HL-60 (cell line): ENCODE data around the gene GTPBP1.

Source experiments
- CTCF ChIP-seq: IDR thresholded peaks from one replicate; pipeline ENCODE4 v1.5.1; 2011; ENCODE audit warnings: low read length, control low read depth, inconsistent platforms; ENCODE audit not compliant: insufficient read depth
- REST ChIP-seq: IDR thresholded peaks from 2 replicates; pipeline ENCODE4 v1.6.1; 2012; ENCODE audit warnings: low read depth; ENCODE audit not compliant: insufficient replicate concordance

GRCh38 chr22:38767313-38767712, 61.6 kb downstream of the GTPBP1 start:
- TF ChIP-seq CTCF, result no peak
- TF ChIP-seq REST, result no peak
